H1 (cell line): ENCODE measurements around the gene EPHA1.

Experiments
- CHD2 ChIP-seq: IDR thresholded peaks from 2 replicates; pipeline ENCODE4 v1.6.1; 2012; ENCODE audit warnings: low read length, improper control_type of control experiment
- CREB1 ChIP-seq: IDR thresholded peaks from 2 replicates; pipeline ENCODE4 v1.6.1; 2012; ENCODE audit warnings: inconsistent platforms
- POLR2A ChIP-seq, 2 experiments: IDR thresholded peaks; 1 replicate in 1 of 2; 2 replicates in 1 of 2; pipeline ENCODE4 v1.6.1; 2011; ENCODE audit warnings: low read depth in 2 of 2, low read length in 2 of 2, mild to moderate bottlenecking in 2 of 2; ENCODE audit errors: control extremely low read depth in 1 of 2
- RBBP5 ChIP-seq: IDR thresholded peaks from 2 replicates; pipeline ENCODE4 v1.7.1; 2012; ENCODE audit warnings: low read depth, mild to moderate bottlenecking, inconsistent platforms, low read length, moderate library complexity, borderline replicate concordance
- SP1 ChIP-seq: IDR thresholded peaks from 2 replicates; pipeline ENCODE4 v1.6.1; 2011; ENCODE audit warnings: low read depth, low read length
- TF ChIP-seq, protein P1 (sequence below), 3 experiments: IDR thresholded peaks; 1 replicate in 2 of 3; 2 replicates in 1 of 3; pipeline versions ENCODE4 v1.5.1 to v1.6.1; 2011; ENCODE audit warnings: low read length in 3 of 3, mild to moderate bottlenecking in 3 of 3, inconsistent platforms in 2 of 3, low read depth in 1 of 3, moderate library complexity in 1 of 3; ENCODE audit not compliant: insufficient read depth in 1 of 3; ENCODE audit errors: control extremely low read depth in 1 of 3

- TF ChIP-seq CREB1: no peak
- peak in 1 of 2 experiments; percentile 93; a peak in 2 of 3 replicates for TF ChIP-seq POLR2A (IDR thresholded peaks at IDR 0.05; ENCODE audit: control extremely low read depth in 1 of 2, low read depth in 2 of 2, low read length in 2 of 2)
- no peak for TF ChIP-seq CHD2
- TF ChIP-seq, protein P1, sequence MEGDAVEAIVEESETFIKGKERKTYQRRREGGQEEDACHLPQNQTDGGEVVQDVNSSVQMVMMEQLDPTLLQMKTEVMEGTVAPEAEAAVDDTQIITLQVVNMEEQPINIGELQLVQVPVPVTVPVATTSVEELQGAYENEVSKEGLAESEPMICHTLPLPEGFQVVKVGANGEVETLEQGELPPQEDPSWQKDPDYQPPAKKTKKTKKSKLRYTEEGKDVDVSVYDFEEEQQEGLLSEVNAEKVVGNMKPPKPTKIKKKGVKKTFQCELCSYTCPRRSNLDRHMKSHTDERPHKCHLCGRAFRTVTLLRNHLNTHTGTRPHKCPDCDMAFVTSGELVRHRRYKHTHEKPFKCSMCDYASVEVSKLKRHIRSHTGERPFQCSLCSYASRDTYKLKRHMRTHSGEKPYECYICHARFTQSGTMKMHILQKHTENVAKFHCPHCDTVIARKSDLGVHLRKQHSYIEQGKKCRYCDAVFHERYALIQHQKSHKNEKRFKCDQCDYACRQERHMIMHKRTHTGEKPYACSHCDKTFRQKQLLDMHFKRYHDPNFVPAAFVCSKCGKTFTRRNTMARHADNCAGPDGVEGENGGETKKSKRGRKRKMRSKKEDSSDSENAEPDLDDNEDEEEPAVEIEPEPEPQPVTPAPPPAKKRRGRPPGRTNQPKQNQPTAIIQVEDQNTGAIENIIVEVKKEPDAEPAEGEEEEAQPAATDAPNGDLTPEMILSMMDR (IDR thresholded peaks at IDR 0.05; ENCODE audit: control extremely low read depth in 1 of 3, insufficient read depth in 1 of 3, low read depth in 1 of 3, low read length in 3 of 3): no peak
- no peak for TF ChIP-seq SP1
- TF ChIP-seq RBBP5: no peak
These were observed 18.4 kb downstream of the EPHA1 start for GRCh38 chr7:143390104-143390772.
